Endothelial cell of umbilical vein (primary cell): ENCODE data around the gene ZNF407. TPM values are rescaled to one million over a fixed set of nuclear protein-coding genes. Genes with fewer than 3 reads are reported as not detected.
A peak's percentile ranks its signal among the peaks of the same experiment; 100 is the strongest.

Experiments
- BruUV-seq: library from RNA; stranded (reverse); fragments of 400-500 nt; replicated peaks from 2 replicates; lab custom pipeline; 2021; lab: Mats Ljungman, UMichigan
- CTCF ChIA-PET: fragments of 300-600, 350-600 bp; sonication (Branson Sonifier 250); formaldehyde crosslinking; loops from one replicate; lab custom pipeline; 2021; ENCODE audit warnings: antibody characterized with exemption, inconsistent platforms; lab: Charles Lee
- POLR2A ChIA-PET: fragments of 300-600, 350-600 bp; sonication (Branson Sonifier 250); formaldehyde crosslinking; loops from one replicate; lab custom pipeline; 2021; ENCODE audit warnings: antibody characterized with exemption, inconsistent platforms; lab: Charles Lee
- DNase-seq: peaks from one replicate; pipeline ENCODE4 v3.0.0-alpha.2; 2011; ENCODE audit warnings: low read depth, low spot score
- FAIRE-seq: peaks from 2 replicates; lab custom pipeline; 2011; peaks lifted over from hg19 to GRCh38; lab: Jason Lieb, UNC
- H2AFZ ChIP-seq: 2 replicates; pipeline ENCODE4 v1.6.0; 2012; ENCODE audit warnings: low read depth, low read length, control low read depth, inconsistent platforms
- H3K27ac ChIP-seq: 2 replicates; pipeline ENCODE4 v1.5.1; 2011; ENCODE audit warnings: low read depth, mild to moderate bottlenecking, control low read depth, low read length, moderate library complexity; ENCODE audit not compliant: insufficient read depth
- H3K27me3 ChIP-seq, 2 experiments: 2 replicates each; pipeline versions ENCODE4 v1.6.0 to v1.6.1; 2011; ENCODE audit warnings: low read length in 2 of 2, mixed read lengths in 1 of 2; ENCODE audit not compliant: control insufficient read depth in 2 of 2, insufficient read depth in 2 of 2
- H3K36me3 ChIP-seq, 2 experiments: 2 replicates in 1 of 2; 3 replicates in 1 of 2; pipeline ENCODE4 v1.5.1; 2011; ENCODE audit warnings: low read length in 2 of 2, mild to moderate bottlenecking in 1 of 2, moderate library complexity in 1 of 2; ENCODE audit not compliant: control insufficient read depth in 2 of 2, insufficient read depth in 2 of 2; ENCODE audit errors: extremely low read depth in 1 of 2
- H3K4me1 ChIP-seq: 3 replicates; pipeline ENCODE4 v1.5.1; 2011; ENCODE audit warnings: mild to moderate bottlenecking, low read length; ENCODE audit not compliant: control insufficient read depth, insufficient read depth; ENCODE audit errors: extremely low read depth
- H3K4me2 ChIP-seq: 2 replicates; pipeline ENCODE4 v1.6.1; 2011; ENCODE audit warnings: low read length, control low read depth, mixed read lengths; ENCODE audit not compliant: insufficient read depth
- H3K4me3 ChIP-seq, 3 experiments: fragments of 200-600 bp in 1 of 3; sonication (generic), shearing (Covaris generic) in 1 of 3; replicated peaks in 1 of 3; 2 replicates each; pipeline ENCODE4 v1.5.1; 2011 to 2016; ENCODE audit warnings: control low read depth in 3 of 3, low read length in 3 of 3, mild to moderate bottlenecking in 2 of 3, inconsistent platforms in 1 of 3, low read depth in 1 of 3, moderate library complexity in 1 of 3; ENCODE audit not compliant: insufficient read depth in 1 of 3
- H3K79me2 ChIP-seq: 2 replicates; pipeline ENCODE4 v1.6.0; 2012; ENCODE audit warnings: low read length, inconsistent platforms; ENCODE audit not compliant: control insufficient read depth, insufficient read depth
- H3K9ac ChIP-seq: replicated peaks from 2 replicates; pipeline ENCODE3; 2011; ENCODE audit warnings: low read length, control low read depth; ENCODE audit not compliant: insufficient read depth; ENCODE audit errors: extremely low read depth
- H3K9me1 ChIP-seq: replicated peaks from 3 replicates; pipeline ENCODE4 v1.6.0; 2011; ENCODE audit warnings: mild to moderate bottlenecking, low read length; ENCODE audit not compliant: control insufficient read depth, insufficient read depth; ENCODE audit errors: extremely low read depth
- H3K9me3 ChIP-seq: replicated peaks from 2 replicates; pipeline ENCODE4 v1.5.1; 2012; ENCODE audit warnings: low read length, inconsistent platforms; ENCODE audit not compliant: control insufficient read depth, insufficient read depth
- H4K20me1 ChIP-seq: replicated peaks from 2 replicates; pipeline ENCODE3; 2011; ENCODE audit warnings: mild to moderate bottlenecking, low read length; ENCODE audit not compliant: control insufficient read depth, insufficient read depth; ENCODE audit errors: extremely low read depth
- EZH2 ChIP-seq: IDR thresholded peaks from 2 replicates; pipeline ENCODE4 v1.6.1; 2012; ENCODE audit warnings: borderline replicate concordance, low read depth, mild to moderate bottlenecking, moderate library complexity, low read length, inconsistent platforms; ENCODE audit not compliant: severe bottlenecking
- FOS ChIP-seq: IDR thresholded peaks from 2 replicates; pipeline ENCODE4 v1.6.1; 2011; ENCODE audit warnings: mild to moderate bottlenecking, low read length, moderate library complexity, borderline replicate concordance; ENCODE audit not compliant: insufficient read depth
- GATA2 ChIP-seq: IDR thresholded peaks from 2 replicates; pipeline ENCODE4 v1.7.0; 2011; ENCODE audit warnings: low read depth, mild to moderate bottlenecking, moderate library complexity, mixed read lengths, low read length; ENCODE audit not compliant: insufficient read length, insufficient read depth
- JUN ChIP-seq: IDR thresholded peaks from 2 replicates; pipeline ENCODE4 v1.6.1; 2011; ENCODE audit warnings: borderline replicate concordance, low read depth; ENCODE audit not compliant: insufficient read length, insufficient read depth
- MYC ChIP-seq: IDR thresholded peaks from one replicate; pipeline ENCODE4 v1.6.1; 2011; ENCODE audit warnings: mild to moderate bottlenecking, low read depth, low read length
- POLR2AphosphoS5 ChIP-seq: IDR thresholded peaks from 2 replicates; pipeline ENCODE4 v1.6.1; 2012; ENCODE audit warnings: low read depth, mild to moderate bottlenecking, control low read depth, low read length, moderate library complexity; ENCODE audit not compliant: insufficient read depth
- dilution Hi-C: fragments of 300-500 bp; cut with MboI; formaldehyde crosslinking; loops from one replicate; pipeline ENCODE4 v1.15.0; 2019; ENCODE audit warnings: low sequenced_read_pairs; ENCODE audit not compliant: extremely low pct_ligation_motif_present
- intact Hi-C: fragments of 100-400 bp; cut with micrococcal nuclease; formaldehyde crosslinking; loops from one replicate; pipeline ENCODE4 v1.10.0; 2022
- polyA plus RNA-seq, 4 experiments: library from polyadenylated mRNA; depleted of rRNA in 3 of 4; stranded (reverse) in 3 of 4; unstranded in 1 of 4; fragments of >200 nt; gene quantifications; 2 replicates each; pipeline versions ENCODE4 v1.2.1 to v1.2.3, GENCODE V29; 2011 to 2012; ENCODE audit warnings: missing spikeins in 1 of 4
- total RNA-seq: library from RNA; stranded (reverse); gene quantifications from 2 replicates; pipeline ENCODE4 v1.2.3, GENCODE V29; 2021
- TF ChIP-seq, protein P1 (sequence below), 2 donors: IDR thresholded peaks; 1 replicate in 1 of 2; 2 replicates in 1 of 2; pipeline ENCODE4 v1.5.1; 2011; ENCODE audit warnings: low read length in 2 of 2, mild to moderate bottlenecking in 2 of 2, moderate library complexity in 2 of 2, control low read depth in 1 of 2, inconsistent platforms in 1 of 2, low read depth in 1 of 2; ENCODE audit not compliant: insufficient read depth in 1 of 2; ENCODE audit errors: extremely low read depth in 1 of 2

ZNF407 gene
- total and polyA plus RNA-seq, 2 donors (not counting 3 experiments of a cell fraction or from before 2014, with no cell fraction given): 3.8 to 20.1 TPM

DNA sequence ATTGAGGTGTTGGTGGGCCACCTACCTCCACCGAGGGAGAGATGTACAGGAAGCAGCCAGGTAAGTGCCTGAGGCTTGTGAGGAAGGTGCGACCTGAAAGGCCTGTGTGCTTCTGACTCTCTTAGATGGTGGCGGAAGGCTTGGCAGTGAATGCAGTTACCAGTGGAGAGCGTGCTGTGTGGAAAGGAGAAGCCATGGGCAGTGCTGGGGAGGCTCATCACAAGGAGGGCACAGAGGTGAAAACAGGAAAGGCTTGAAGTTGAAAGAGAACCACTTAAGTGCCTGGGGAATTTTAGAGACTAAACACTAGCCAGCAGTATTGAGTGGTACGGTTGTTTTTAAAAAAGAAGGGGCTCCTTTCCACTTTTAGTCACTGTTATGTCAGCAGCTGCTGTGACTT, 130.9 kb downstream of the ZNF407 start:
- DNase-seq (no peak), FAIRE-seq (no peak)
- POLR2A ChIA-PET: no interaction called here
- peaks cover 7% of the 10 kb centered on the region for H3K4me1 ChIP-seq
- H3K4me2 ChIP-seq: no peak overlapping the region
- no peaks in the 10 kb centered on the region for H3K27me3 ChIP-seq
- H3K9me1 ChIP-seq: no peaks in the 10 kb centered on the region
- CTCF ChIA-PET: no interaction called here
- intact Hi-C loops (no loop called here), dilution Hi-C loops (no loop called here)
- no peaks in the 10 kb centered on the region for H3K36me3 ChIP-seq
- H4K20me1 ChIP-seq: no peaks in the 10 kb centered on the region
- no peak overlapping the region for H3K9ac ChIP-seq
- no peak overlapping the region for H3K27ac ChIP-seq
- H3K4me3 ChIP-seq: no peak overlapping the region
- TF ChIP-seq POLR2AphosphoS5 (no peak), EZH2 (no peak), JUN (no peak), MYC (no peak), FOS (no peak)
- no peaks in the 10 kb centered on the region for H3K79me2 ChIP-seq
- no TSS peak for BruUV-seq
- no peaks in the 10 kb centered on the region for H3K9me3 ChIP-seq
- no peak overlapping the region for H2AFZ ChIP-seq

DNA sequence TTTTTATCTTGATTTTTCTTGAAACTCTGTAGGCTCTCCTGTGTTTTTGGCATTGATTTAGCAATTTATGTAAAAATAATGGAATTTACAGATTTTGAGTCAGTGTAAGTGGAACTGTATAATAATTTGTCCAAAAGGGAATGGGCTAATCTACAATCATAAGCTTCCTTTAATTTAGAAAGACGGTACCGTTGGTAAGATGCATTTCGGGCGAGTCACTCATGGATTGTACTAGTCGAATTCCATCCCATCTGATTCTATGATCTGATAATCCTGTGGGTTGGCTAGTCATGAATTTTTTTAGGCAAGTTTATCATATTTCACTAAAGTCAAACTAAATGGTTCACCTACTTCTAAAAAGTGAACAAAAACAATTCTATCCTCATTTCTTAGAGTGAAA, 133.4 kb downstream of the ZNF407 start:
- Histone ChIP-seq H3K4me3 (no peak overlapping the region), H3K79me2 (no peaks in the 10 kb centered on the region), H3K4me2 (peak overlapping the region; percentile 29), H3K4me1 (peaks cover 7% of the 10 kb centered on the region), H3K9me3 (no peaks in the 10 kb centered on the region), H3K9ac (no peak overlapping the region), H3K36me3 (no peaks in the 10 kb centered on the region), H4K20me1 (no peaks in the 10 kb centered on the region), H2AFZ (no peak overlapping the region), H3K27me3 (no peaks in the 10 kb centered on the region), H3K9me1 (no peaks in the 10 kb centered on the region), H3K27ac (no peak overlapping the region)
- ChIA-PET CTCF (no interaction called here), POLR2A (no interaction called here)
- intact Hi-C loops: no loop called here
- peak; percentile 3 for DNase-seq
- dilution Hi-C loops: no loop called here
- BruUV-seq: no TSS peak
- TF ChIP-seq JUN (peak; percentile 7), FOS (peak; percentile 46), GATA2 (peak; percentile 74)
- TF ChIP-seq, protein P1, sequence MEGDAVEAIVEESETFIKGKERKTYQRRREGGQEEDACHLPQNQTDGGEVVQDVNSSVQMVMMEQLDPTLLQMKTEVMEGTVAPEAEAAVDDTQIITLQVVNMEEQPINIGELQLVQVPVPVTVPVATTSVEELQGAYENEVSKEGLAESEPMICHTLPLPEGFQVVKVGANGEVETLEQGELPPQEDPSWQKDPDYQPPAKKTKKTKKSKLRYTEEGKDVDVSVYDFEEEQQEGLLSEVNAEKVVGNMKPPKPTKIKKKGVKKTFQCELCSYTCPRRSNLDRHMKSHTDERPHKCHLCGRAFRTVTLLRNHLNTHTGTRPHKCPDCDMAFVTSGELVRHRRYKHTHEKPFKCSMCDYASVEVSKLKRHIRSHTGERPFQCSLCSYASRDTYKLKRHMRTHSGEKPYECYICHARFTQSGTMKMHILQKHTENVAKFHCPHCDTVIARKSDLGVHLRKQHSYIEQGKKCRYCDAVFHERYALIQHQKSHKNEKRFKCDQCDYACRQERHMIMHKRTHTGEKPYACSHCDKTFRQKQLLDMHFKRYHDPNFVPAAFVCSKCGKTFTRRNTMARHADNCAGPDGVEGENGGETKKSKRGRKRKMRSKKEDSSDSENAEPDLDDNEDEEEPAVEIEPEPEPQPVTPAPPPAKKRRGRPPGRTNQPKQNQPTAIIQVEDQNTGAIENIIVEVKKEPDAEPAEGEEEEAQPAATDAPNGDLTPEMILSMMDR (IDR thresholded peaks at IDR 0.05; ENCODE audit: extremely low read depth in 1 of 2, insufficient read depth in 1 of 2, low read depth in 1 of 2, low read length in 2 of 2): no peak
- peak; percentile 64 for FAIRE-seq
